Cardiac fibroblast (primary cell): ENCODE data around the gene ABLIM1.

Source experiments
- DNase-seq, 2 donors: peaks; one replicate each; pipeline versions ENCODE4 v3.0.0 to v3.0.0-alpha.2; 2010; ENCODE audit warnings: low read depth in 2 of 2
- H3K4me3 ChIP-seq, 2 donors: replicated peaks in 1 of 2; 1 replicate in 1 of 2; 2 replicates in 1 of 2; pipeline ENCODE4 v1.5.1; 2011; ENCODE audit warnings: low read depth in 2 of 2, low read length in 2 of 2, mild to moderate bottlenecking in 2 of 2, moderate library complexity in 1 of 2
- TF ChIP-seq, protein P1 (sequence below): IDR thresholded peaks from one replicate; pipeline ENCODE4 v1.5.1; 2011; ENCODE audit warnings: low read depth, mild to moderate bottlenecking, low read length, inconsistent platforms

ABLIM1 gene

DNA sequence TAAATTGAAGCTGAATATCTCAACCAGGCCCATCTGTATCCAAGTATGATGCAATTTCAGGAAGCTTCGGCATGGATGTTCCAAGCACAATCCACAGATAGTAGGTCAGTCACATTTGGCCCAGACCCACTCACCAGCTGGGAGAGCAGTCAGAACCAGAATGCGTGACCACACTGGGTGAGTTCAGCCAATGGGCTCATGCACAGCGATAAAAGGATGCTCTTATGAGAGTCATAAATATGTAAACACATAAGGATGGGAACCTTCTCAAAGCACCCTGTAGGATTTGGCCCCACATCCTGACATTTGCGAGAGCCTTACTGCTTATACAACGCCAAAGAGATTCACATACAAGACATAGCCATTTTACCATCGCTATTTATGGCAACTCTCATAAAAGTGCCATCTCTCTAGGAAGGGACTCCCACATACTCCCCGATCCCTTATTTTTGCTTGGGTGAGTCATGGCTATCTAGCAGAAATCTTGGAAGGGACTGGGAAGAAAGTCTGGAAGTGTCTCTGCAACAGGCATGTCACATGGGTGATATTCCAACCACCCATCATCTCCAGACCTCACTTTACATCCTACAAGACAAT is 256.8 kb downstream of the ABLIM1 start:
- peak in 1 of 2 donors; percentile 76 for DNase-seq
- TF ChIP-seq, protein P1, sequence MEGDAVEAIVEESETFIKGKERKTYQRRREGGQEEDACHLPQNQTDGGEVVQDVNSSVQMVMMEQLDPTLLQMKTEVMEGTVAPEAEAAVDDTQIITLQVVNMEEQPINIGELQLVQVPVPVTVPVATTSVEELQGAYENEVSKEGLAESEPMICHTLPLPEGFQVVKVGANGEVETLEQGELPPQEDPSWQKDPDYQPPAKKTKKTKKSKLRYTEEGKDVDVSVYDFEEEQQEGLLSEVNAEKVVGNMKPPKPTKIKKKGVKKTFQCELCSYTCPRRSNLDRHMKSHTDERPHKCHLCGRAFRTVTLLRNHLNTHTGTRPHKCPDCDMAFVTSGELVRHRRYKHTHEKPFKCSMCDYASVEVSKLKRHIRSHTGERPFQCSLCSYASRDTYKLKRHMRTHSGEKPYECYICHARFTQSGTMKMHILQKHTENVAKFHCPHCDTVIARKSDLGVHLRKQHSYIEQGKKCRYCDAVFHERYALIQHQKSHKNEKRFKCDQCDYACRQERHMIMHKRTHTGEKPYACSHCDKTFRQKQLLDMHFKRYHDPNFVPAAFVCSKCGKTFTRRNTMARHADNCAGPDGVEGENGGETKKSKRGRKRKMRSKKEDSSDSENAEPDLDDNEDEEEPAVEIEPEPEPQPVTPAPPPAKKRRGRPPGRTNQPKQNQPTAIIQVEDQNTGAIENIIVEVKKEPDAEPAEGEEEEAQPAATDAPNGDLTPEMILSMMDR = no peak
- no peak overlapping the region for H3K4me3 ChIP-seq

DNA sequence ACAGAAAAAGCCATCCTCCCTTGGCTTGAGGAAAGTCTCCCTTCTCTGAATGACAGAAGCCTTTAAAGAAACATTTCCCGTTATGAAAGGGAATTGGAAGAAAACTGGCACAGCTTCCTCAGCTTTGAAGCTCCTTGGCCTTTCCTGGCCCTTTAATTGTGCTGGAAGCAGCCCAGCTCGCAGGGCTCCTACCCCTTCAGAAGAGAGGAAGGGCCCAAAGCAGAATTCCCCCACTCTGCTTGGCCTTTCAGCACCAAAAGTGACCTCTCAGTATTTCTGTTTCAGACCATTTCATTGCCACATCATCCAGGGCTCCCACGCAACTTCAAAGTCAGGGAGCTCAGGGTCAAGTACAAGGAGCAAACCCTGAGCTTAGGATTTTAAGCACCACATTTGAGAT is 258.0 kb downstream of the ABLIM1 start:
- DNase-seq = no peak
- H3K4me3 ChIP-seq = no peak overlapping the region
- TF ChIP-seq, protein P1 = no peak

DNA sequence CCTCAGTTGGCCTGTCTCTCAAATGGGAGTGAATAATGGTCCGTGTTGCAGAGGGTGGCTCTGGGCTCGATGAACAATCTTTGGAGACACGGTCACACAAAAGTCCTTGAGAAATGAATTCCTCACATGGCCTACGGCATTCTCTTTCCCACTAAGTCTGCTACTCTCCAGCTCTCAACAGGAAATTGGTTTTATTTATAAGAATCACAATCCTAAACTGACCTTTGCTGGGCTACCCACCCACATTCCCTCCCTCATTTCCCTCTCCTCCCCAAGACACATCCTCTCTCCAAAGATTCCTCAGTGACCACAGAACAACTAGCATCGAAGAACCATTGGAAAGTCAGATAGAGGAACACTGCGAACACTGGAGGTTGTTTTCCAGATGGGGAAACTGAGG is 258.5 kb downstream of the ABLIM1 start:
- no peak overlapping the region for H3K4me3 ChIP-seq
- no peak for DNase-seq
- TF ChIP-seq, protein P1 = no peak

DNA sequence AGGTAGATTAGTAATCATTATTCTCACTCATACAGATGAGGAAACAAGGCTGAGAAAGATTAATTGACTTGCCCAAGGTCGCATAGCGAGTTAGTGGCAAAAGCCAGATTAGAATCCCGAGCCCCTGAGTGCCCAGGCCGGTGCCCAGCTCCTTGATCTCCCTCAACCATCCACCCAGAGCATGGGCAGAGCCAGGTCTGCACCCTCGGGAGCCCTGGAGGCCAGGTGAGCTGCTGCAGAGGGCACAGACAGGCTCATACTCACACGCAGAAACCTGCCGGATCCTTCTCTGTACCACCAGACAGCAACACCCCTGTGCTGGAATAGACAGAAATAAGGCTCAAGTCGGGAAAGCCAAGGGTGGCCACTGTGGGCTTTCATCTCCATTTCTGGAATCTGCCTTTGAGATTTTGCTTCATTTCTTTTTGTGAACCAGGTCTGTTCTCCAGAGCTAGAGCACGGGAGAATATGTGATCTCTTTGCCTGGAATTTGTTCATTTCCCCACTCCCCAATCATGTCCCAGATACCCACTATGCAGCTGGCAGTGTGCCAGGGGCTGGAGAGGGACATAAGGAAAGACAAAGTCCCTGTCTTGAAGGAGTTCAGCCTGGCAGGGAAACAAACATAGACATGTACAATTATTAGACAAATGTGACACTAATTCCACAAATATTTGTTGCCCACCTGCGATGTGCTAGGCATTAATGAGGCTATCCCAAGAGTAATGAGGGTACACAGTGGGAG is 259.3 kb downstream of the ABLIM1 start:
- no peak for DNase-seq
- TF ChIP-seq, protein P1 = no peak
- no peak overlapping the region for H3K4me3 ChIP-seq

DNA sequence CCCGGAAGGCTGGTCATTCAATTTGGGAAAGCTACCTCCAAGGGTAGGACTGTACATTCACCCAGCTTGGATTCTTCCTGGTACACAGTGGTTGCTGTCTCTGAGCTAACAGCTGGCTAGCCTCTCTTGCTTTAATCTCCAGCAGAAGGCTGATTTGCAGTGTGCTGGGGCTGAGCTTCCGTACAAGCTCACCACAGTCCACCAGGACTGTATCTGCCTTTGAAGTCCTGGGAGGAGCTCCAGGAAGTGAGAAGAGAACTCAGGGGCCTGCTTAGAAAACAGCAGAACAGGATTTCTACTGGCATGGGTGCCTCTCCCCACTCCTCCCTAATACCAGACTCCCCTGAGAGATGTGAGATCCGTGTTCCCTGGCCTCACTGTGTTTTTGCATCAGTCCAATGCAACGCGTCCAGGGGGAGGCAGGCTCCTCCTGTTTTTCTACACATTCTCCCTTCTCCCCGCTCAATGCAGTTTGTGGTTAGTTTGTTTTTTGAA is 260.4 kb downstream of the ABLIM1 start:
- TF ChIP-seq, protein P1 = no peak
- DNase-seq = peak in 1 of 2 donors; percentile 59
- no peak overlapping the region for H3K4me3 ChIP-seq

DNA sequence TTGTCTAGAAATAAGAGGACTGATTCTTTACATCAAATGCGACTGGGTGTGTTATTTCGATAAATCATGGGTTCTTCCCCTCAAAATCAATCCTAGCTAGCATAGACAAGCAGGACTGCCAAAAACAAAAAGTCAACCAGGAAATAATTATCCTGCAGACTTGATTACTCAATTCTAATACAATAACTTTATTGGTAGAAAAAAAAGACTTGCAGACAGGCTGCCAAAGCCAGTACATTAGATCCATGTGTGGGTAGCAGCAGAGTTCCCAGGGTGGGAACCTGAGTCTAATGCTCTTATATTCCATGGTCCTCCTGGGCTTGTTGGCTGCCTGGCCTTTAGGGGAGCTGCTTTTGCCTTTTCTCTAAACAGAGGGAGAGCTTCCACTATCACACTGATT is 261.6 kb downstream of the ABLIM1 start:
- no peak for DNase-seq

More for the DNA sequence above, 261.6 kb downstream of the ABLIM1 start:
- TF ChIP-seq, protein P1 = no peak
- no peak overlapping the region for H3K4me3 ChIP-seq
